ENCODE results near the gene CYB561. TPM values are rescaled to one million over a fixed set of nuclear protein-coding genes. Genes with fewer than 3 reads are reported as not detected.
"Not testable (repeated sequence)": the region's sequence is repeated elsewhere in the genome, so short reads cannot be mapped to it uniquely, and the experiment has no call there.

The CYB561 gene
- total RNA-seq, 1 experiment from 2014 or later, result 52.1 TPM

DNA sequence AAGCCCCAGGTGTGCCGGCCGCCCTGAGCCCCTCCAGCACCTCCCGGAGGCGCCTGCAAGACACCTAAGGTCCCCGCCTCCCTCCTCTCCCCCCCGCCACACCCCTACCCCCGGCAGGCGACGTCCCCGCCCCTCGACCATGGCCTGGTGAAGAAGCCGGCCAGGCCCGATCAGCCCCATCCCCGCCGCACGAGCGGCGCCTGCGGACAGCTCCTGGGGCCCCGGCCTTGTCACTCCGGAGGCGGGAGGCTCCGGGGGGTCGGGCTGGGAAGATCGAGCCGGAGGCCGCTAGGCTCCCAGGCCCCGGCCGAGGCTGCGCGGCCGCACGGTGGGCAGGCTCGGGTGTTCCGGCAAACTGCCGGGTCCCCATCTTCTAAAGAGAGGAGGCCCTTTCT, 30.4 kb upstream of the CYB561 start:
- intact Hi-C loops (cut with micrococcal nuclease; ENCODE audit: unreplicated experiment), result no loop called here
- Mint-ChIP-seq H3K4me3 (ENCODE audit: low read depth, unreplicated experiment) (no peak overlapping the region), H3K9me3 (ENCODE audit: low read depth, unreplicated experiment) (no peaks in the 10 kb centered on the region), H3K4me1 (ENCODE audit: low read depth, unreplicated experiment) (no peaks in the 10 kb centered on the region), H3K36me3 (ENCODE audit: insufficient read depth, unreplicated experiment) (peaks cover 11% of the 10 kb centered on the region), H3K27me3 (ENCODE audit: unreplicated experiment) (no peaks in the 10 kb centered on the region), H3K27ac (ENCODE audit: unreplicated experiment) (no peak overlapping the region)
- peak; percentile 11 for DNase-seq
- no TSS peak for BruUV-seq (replicated peaks)
- CTCF ChIA-PET, result interaction anchor here (0.9 to 4.8 kb wide), 2 partner anchors 51 to 74 kb away, joined by 9 to 50 read pairs; partner anchors contain the start of gene DCAF7
- TF ChIP-seq, protein P1, sequence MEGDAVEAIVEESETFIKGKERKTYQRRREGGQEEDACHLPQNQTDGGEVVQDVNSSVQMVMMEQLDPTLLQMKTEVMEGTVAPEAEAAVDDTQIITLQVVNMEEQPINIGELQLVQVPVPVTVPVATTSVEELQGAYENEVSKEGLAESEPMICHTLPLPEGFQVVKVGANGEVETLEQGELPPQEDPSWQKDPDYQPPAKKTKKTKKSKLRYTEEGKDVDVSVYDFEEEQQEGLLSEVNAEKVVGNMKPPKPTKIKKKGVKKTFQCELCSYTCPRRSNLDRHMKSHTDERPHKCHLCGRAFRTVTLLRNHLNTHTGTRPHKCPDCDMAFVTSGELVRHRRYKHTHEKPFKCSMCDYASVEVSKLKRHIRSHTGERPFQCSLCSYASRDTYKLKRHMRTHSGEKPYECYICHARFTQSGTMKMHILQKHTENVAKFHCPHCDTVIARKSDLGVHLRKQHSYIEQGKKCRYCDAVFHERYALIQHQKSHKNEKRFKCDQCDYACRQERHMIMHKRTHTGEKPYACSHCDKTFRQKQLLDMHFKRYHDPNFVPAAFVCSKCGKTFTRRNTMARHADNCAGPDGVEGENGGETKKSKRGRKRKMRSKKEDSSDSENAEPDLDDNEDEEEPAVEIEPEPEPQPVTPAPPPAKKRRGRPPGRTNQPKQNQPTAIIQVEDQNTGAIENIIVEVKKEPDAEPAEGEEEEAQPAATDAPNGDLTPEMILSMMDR (IDR thresholded peaks at IDR 0.05; ENCODE audit: unreplicated experiment), result no peak

DNA sequence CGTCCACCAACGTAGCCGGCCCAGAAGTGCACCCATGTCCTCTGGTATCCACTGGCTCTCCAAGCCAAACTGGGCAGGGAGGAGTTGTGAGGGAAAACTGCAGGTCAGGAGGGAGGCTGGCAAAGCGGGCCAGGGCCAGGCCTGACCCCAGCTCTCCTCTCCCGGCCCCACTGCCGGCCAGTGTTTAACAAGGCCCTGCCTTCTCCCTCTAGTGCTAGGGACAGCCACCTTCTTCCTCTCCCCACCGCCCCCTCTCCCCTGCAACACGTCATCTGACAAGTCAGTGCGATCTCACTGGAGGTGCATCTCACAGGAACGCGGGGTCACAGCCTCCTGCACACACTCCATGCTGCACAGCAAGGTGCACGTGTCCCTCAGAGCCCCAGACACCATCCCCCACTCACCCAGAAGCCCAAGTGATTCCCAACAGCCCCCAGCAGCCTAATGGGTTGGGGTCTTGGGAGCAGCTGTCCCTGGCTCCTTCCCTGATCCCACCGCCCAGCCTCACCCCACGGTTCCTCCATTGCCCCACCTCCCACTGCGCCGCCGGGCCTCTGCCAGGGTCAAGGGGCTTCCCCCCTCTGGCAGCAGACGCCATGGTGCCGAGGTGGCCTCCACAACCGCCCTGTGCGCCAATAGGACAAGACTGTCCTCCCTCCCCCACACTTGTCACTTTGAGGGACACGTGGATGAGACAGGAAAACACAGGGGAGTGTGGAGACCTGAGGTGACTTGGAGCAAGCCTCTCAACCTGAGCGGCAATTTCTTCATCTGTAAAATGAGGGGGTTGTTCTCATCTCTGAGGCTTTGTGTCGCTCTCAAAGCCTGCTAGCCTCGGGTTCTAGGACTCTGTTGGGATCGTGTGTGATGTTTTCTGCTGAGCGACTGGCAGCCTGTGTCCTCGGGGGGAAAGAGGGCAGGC, 29.6 kb upstream of the CYB561 start:
- no peak for DNase-seq
- Mint-ChIP-seq H3K9me3 (ENCODE audit: low read depth, unreplicated experiment) (no peaks in the 10 kb centered on the region), H3K27me3 (ENCODE audit: unreplicated experiment) (no peaks in the 10 kb centered on the region), H3K36me3 (ENCODE audit: insufficient read depth, unreplicated experiment) (peaks cover 11% of the 10 kb centered on the region), H3K4me3 (ENCODE audit: low read depth, unreplicated experiment) (no peak overlapping the region), H3K27ac (ENCODE audit: unreplicated experiment) (no peak overlapping the region), H3K4me1 (ENCODE audit: low read depth, unreplicated experiment) (no peaks in the 10 kb centered on the region)
- BruUV-seq (replicated peaks), result no TSS peak
- TF ChIP-seq, protein P1 (IDR thresholded peaks at IDR 0.05; ENCODE audit: unreplicated experiment), result no peak
- CTCF ChIA-PET, result no interaction called here
- intact Hi-C loops (cut with micrococcal nuclease; ENCODE audit: unreplicated experiment), result no loop called here

DNA sequence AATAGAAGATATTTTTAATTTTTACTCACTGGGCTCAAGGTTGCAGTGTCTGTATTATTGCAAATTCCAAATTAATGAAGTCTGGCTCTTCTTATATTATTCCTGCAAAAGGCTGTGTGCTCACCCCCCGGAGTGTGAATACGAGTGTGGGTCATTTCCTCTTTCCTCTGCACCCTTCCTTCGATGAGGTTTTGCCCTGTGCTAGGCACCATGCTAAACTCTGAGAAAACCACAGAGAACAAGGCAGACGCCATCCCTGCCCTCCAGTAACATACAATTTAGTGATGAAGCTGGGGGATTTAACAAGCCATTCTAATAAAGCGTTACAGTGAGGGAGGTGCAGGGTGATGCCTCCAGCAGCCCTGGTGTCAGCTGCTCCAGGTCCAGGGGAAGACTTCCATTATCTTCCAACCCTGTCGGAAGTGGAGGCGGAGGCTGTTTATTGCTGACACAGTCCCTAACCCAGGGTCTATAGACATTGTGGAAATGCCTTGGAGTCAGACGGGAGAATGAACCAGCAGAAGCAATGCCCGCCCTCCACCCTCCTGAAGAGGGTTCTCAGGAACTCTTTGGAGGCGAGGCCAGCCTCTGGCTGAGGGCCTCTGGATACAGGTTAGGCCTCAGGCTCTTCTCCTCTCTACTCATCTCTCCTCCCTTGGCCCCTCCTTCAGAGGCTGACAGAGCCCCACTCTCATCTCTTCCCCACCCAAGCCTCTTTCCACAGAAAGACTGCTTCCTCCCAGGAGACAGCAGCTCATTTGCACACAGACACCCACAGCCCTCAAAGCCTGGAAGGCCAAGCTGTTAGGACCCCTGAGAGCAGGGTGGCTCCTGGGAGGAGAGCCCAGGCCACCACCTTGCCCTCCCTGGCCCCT, 28.7 kb upstream of the CYB561 start:
- no TSS peak for BruUV-seq (replicated peaks)

DNA sequence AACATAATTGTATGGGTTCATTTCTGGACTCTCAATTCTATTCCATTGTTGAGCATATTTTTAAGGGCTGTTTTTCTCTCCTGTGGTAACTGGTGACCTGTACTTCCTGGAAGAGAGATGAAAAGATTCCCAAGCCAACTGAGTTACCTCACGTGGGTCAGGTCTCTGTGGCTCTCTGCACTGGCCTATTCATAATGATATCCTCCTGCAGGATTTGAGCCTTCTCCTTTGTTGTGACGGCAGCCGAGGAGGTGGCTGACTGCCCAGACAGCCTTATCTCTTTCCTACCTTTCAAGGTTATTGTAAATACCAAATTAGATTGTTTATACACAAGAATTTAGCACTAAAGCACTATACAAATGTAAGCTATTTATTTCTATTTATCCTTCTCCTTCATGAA, 28.1 kb upstream of the CYB561 start:
- Mint-ChIP-seq H3K9me3 (ENCODE audit: low read depth, unreplicated experiment) (no peaks in the 10 kb centered on the region), H3K4me1 (ENCODE audit: low read depth, unreplicated experiment) (no peaks in the 10 kb centered on the region), H3K27me3 (ENCODE audit: unreplicated experiment) (no peaks in the 10 kb centered on the region), H3K4me3 (ENCODE audit: low read depth, unreplicated experiment) (no peak overlapping the region), H3K36me3 (ENCODE audit: insufficient read depth, unreplicated experiment) (peaks cover 11% of the 10 kb centered on the region), H3K27ac (ENCODE audit: unreplicated experiment) (no peak overlapping the region)
- CTCF ChIA-PET, result interaction anchor here (0.5 kb wide), 1 partner anchor 39 kb away, joined by 5 read pairs; no protein-coding TSS in a partner anchor
- no TSS peak for BruUV-seq (replicated peaks)
- no peak for DNase-seq
- intact Hi-C loops (cut with micrococcal nuclease; ENCODE audit: unreplicated experiment), result no loop called here
- TF ChIP-seq, protein P1 (IDR thresholded peaks at IDR 0.05; ENCODE audit: unreplicated experiment), result no peak

More for the DNA sequence above, 28.7 kb upstream of the CYB561 start:
- DNase-seq, result no peak
- H3K36me3 Mint-ChIP-seq (ENCODE audit: insufficient read depth, unreplicated experiment), result peaks cover 11% of the 10 kb centered on the region
- H3K4me1 Mint-ChIP-seq (ENCODE audit: low read depth, unreplicated experiment), result no peaks in the 10 kb centered on the region
- intact Hi-C loops (cut with micrococcal nuclease; ENCODE audit: unreplicated experiment), result no loop called here
- no peak overlapping the region for H3K4me3 Mint-ChIP-seq (ENCODE audit: low read depth, unreplicated experiment)
- TF ChIP-seq, protein P1 (IDR thresholded peaks at IDR 0.05; ENCODE audit: unreplicated experiment), result no peak
- no peaks in the 10 kb centered on the region for H3K27me3 Mint-ChIP-seq (ENCODE audit: unreplicated experiment)
- H3K9me3 Mint-ChIP-seq (ENCODE audit: low read depth, unreplicated experiment), result no peaks in the 10 kb centered on the region
- H3K27ac Mint-ChIP-seq (ENCODE audit: unreplicated experiment), result no peak overlapping the region
- CTCF ChIA-PET, result no interaction called here

DNA sequence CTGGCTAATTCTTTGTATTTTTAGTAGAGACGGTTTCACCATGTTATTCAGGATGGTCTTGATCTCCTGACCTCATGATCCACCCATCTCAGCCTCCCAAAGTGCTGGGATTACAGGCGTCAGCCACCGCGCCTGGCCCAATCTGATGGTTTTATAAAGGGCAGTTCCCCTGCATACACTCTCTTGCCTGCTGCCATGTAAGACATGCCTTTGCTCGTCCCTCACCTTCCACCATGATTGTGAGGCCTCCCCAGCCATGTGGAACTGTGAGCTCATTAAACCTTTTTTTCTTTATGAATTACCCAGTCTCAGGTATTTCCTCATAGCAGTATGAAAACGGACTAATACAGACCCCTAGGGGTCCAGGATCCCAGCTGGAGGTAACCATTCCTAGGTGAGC, 22.0 kb upstream of the CYB561 start:
- H3K27ac Mint-ChIP-seq (ENCODE audit: unreplicated experiment); H3K9me3 Mint-ChIP-seq (ENCODE audit: low read depth, unreplicated experiment); BruUV-seq (replicated peaks); intact Hi-C loops (cut with micrococcal nuclease; ENCODE audit: unreplicated experiment); H3K4me1 Mint-ChIP-seq (ENCODE audit: low read depth, unreplicated experiment); H3K27me3 Mint-ChIP-seq (ENCODE audit: unreplicated experiment); CTCF ChIA-PET; H3K4me3 Mint-ChIP-seq (ENCODE audit: low read depth, unreplicated experiment); H3K36me3 Mint-ChIP-seq (ENCODE audit: insufficient read depth, unreplicated experiment); DNase-seq: not testable (repeated sequence)

Data from Calu3 (cell line).